ENCODE measurements around the gene VIT. TPM values are rescaled to one million over a fixed set of nuclear protein-coding genes. Genes with fewer than 3 reads are reported as not detected.

The VIT gene
- total RNA-seq, result 10 to 100 TPM; 16.2 to 36.2 TPM
- long read RNA-seq, donor 1, partial matches to known transcripts, result 13 of 25 reads
- long read RNA-seq, donor 1, other reads (novel, unspliced or antisense), result 6 of 25 reads
- long read RNA-seq, donor 2, partial matches to known transcripts, result 9 of 18 reads
- long read RNA-seq, donor 2, other reads (novel, unspliced or antisense), result 5 of 18 reads

GRCh38 chr2:36696533-36696932 is at the start of gene VIT:
Gene VIT (plus strand): TSS chr2:36696707. CDS start chr2:36716371, 19,664 bp downstream.
- intact Hi-C loops (cut with DNase I), result loop anchor here in 1 of 2 donors (5.0 kb wide), 1 partner anchor 86 kb away; no protein-coding TSS in a partner anchor

GRCh38 chr2:36650031-36650829 is 46.3 kb upstream of the VIT start:
- intact Hi-C loops (cut with DNase I), result no loop called here
- no peak for DNase-seq (ENCODE audit: low spot score)

More at GRCh38 chr2:36696533-36696932, at the start of gene VIT:
- no peak for DNase-seq (ENCODE audit: low spot score)

GRCh38 chr2:36653155-36653554 is 43.4 kb upstream of the VIT start:
- intact Hi-C loops (cut with DNase I), result no loop called here
- DNase-seq (ENCODE audit: low spot score), result no peak

GRCh38 chr2:36653967-36654694 is 42.4 kb upstream of the VIT start:
- DNase-seq (ENCODE audit: low spot score), result no peak
- intact Hi-C loops (cut with DNase I), result no loop called here

- no peak for DNase-seq (ENCODE audit: low spot score)
- intact Hi-C loops (cut with DNase I), result no loop called here
Measured at GRCh38 chr2:36655453-36655852, 41.1 kb upstream of the VIT start.

- DNase-seq (ENCODE audit: low spot score), result no peak
- intact Hi-C loops (cut with DNase I), result no loop called here
Measured at GRCh38 chr2:36657703-36658102, 38.8 kb upstream of the VIT start.

GRCh38 chr2:36658277-36658748 is 38.2 kb upstream of the VIT start:
- intact Hi-C loops (cut with DNase I), result no loop called here
- no peak for DNase-seq (ENCODE audit: low spot score)

- intact Hi-C loops (cut with DNase I), result no loop called here
- DNase-seq (ENCODE audit: low spot score), result no peak
Measured at GRCh38 chr2:36659218-36659617, 37.3 kb upstream of the VIT start.

GRCh38 chr2:36659872-36660312 is 36.6 kb upstream of the VIT start:
- DNase-seq (ENCODE audit: low spot score), result no peak
- intact Hi-C loops (cut with DNase I), result loop anchor here in 1 of 2 donors (5.0 kb wide), 1 partner anchor 308 kb away; no protein-coding TSS in a partner anchor

- DNase-seq (ENCODE audit: low spot score), result no peak
- intact Hi-C loops (cut with DNase I), result loop anchor here in 1 of 2 donors (5.0 kb wide), 1 partner anchor 310 kb away; no protein-coding TSS in a partner anchor
Measured at GRCh38 chr2:36662638-36663037, 33.9 kb upstream of the VIT start.

GRCh38 chr2:36663295-36663694 is 33.2 kb upstream of the VIT start:
- DNase-seq (ENCODE audit: low spot score), result no peak
- intact Hi-C loops (cut with DNase I), result loop anchor here in 1 of 2 donors (5.0 kb wide), 1 partner anchor 311 kb away; no protein-coding TSS in a partner anchor

- intact Hi-C loops (cut with DNase I), result loop anchor here in 1 of 2 donors (5.0 kb wide), 1 partner anchor 312 kb away; no protein-coding TSS in a partner anchor
- DNase-seq (ENCODE audit: low spot score), result no peak
Measured at GRCh38 chr2:36663851-36664695, 32.4 kb upstream of the VIT start.

GRCh38 chr2:36664696-36665076 is 31.8 kb upstream of the VIT start:
- intact Hi-C loops (cut with DNase I), result loop anchor here (5.0 kb wide), 1 partner anchor 312 kb away; no protein-coding TSS in a partner anchor
- no peak for DNase-seq (ENCODE audit: low spot score)

GRCh38 chr2:36667931-36668330 is 28.6 kb upstream of the VIT start:
- intact Hi-C loops (cut with DNase I), result loop anchor here in 1 of 2 donors (5.0 kb wide), 1 partner anchor 316 kb away; no protein-coding TSS in a partner anchor
- no peak for DNase-seq (ENCODE audit: low spot score)

- intact Hi-C loops (cut with DNase I), result no loop called here
- no peak for DNase-seq (ENCODE audit: low spot score)
Measured at GRCh38 chr2:36670881-36671595, 25.5 kb upstream of the VIT start.

GRCh38 chr2:36671731-36672130 is 24.8 kb upstream of the VIT start:
- intact Hi-C loops (cut with DNase I), result no loop called here
- DNase-seq (ENCODE audit: low spot score), result no peak

- DNase-seq (ENCODE audit: low spot score), result no peak
Measured at GRCh38 chr2:36672199-36672598, 24.3 kb upstream of the VIT start.

More at GRCh38 chr2:36672199-36672598, 24.3 kb upstream of the VIT start:
- intact Hi-C loops (cut with DNase I), result no loop called here
